GM12801 (cell line): ENCODE data around the gene SYMPK.

Experiments
- TF ChIP-seq, protein P1 (sequence below): IDR thresholded peaks from one replicate; pipeline ENCODE4 v1.5.1; 2011; ENCODE audit warnings: control low read depth; ENCODE audit not compliant: insufficient read length; ENCODE audit errors: extremely low read depth

Gene SYMPK

DNA sequence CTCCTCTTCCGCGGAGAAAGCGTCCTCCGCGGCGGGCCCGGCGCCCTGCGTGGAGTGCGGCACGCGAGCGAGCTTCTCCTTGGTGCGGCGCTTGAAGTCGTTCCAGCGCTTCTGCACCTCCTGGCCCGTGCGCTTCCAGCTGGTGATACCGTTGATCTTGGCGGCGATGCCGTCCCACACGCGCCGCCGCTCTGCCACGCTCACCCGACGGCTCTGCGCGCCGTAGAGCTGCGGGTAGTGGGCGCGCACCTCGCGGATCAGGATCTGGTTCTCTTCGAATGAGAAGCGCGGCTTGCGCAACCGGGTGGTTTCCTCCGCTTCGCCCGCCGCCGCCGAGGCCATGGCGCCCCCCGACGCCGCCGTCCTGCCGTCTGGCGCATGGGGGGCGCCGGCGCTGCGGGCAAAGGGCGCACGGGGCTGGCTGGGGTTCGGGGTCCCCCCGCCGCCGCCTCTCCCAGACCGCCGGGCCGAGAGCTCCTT is 38.5 kb upstream of the SYMPK start:
- TF ChIP-seq, protein P1, sequence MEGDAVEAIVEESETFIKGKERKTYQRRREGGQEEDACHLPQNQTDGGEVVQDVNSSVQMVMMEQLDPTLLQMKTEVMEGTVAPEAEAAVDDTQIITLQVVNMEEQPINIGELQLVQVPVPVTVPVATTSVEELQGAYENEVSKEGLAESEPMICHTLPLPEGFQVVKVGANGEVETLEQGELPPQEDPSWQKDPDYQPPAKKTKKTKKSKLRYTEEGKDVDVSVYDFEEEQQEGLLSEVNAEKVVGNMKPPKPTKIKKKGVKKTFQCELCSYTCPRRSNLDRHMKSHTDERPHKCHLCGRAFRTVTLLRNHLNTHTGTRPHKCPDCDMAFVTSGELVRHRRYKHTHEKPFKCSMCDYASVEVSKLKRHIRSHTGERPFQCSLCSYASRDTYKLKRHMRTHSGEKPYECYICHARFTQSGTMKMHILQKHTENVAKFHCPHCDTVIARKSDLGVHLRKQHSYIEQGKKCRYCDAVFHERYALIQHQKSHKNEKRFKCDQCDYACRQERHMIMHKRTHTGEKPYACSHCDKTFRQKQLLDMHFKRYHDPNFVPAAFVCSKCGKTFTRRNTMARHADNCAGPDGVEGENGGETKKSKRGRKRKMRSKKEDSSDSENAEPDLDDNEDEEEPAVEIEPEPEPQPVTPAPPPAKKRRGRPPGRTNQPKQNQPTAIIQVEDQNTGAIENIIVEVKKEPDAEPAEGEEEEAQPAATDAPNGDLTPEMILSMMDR, result no peak

DNA sequence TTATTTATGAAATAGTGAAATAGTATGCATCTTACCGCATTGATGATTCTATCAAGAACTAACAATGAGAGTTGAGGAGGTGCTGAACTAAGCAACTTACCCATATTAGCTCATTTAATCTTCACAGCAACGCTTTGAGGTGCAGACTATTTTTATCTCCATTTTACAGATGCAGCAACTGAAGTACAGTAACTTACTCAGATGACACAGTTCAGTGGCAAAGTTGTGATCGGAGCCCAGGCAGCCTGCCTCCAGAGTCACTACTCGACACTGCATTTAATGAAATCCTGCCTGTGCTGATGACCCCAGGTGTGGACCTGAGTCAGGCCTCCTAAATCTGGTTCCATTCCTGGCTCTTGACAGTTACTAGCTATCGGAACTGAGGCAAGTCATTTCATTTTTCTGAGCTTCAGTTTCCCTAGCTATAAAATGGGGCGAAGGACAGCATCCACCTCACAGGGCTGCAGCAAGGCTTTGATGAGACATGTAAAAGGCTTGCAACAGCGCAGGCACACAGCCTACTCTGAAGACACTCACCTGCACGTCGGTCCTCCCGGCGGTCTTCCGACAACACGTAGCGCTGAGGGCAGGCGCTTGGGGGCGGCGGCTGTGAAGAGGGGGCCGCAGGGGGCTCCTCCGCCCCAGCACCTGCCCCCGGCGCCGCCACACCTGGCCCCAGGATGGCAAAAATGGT is 37.9 kb upstream of the SYMPK start:
- TF ChIP-seq, protein P1, result no peak

DNA sequence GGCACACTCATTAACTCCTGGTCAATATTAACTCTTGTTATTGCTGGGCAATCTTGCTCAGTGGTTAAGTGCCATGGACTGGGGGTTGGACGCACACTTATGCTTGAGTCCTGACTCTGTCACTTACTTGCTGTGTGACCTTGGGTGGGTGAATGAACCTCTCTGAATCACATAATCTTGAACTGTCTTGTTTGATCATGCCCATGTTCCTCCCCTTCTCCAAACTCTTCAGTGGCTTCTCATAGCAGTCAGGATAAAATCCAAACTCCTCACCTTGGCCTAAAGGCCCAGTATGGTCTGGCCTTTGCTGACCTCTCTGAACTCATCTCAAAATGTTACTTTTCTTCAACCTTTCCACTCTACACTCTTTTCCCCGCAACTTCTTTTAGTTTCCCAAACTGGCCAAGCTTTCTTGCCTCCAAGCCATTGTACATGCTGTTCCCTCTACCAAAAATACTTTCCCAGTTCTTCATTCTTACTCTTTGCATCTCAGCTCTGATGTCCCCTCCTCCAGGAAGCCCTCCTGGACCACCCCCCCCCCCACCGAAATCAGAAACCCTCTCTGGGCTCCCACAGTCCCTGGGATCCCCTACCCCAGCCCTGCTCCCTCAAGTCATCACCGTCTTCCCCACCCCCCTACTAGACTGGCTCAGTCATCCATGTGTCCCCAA is 37.1 kb upstream of the SYMPK start:
- TF ChIP-seq, protein P1, result no peak

DNA sequence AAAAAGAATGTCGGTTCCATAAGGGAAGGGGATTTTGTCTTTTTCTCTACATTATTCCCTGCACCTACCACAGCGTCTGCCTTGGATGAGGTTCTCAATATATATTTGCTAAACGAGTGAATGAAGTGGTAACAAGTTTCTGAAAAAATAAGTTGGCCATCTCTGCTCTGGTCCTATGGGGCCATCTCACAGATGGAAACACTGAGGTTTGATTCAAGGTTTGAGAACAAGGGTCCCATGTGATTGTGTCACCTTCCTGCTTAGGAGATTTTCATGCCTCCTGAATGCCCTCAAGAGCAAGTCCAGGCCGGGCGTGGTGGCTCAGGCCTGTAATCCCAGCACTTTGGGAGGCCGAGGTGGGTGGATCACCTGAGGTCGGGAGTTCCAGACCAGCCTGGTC is 36.3 kb upstream of the SYMPK start:
- TF ChIP-seq, protein P1, result no peak

DNA sequence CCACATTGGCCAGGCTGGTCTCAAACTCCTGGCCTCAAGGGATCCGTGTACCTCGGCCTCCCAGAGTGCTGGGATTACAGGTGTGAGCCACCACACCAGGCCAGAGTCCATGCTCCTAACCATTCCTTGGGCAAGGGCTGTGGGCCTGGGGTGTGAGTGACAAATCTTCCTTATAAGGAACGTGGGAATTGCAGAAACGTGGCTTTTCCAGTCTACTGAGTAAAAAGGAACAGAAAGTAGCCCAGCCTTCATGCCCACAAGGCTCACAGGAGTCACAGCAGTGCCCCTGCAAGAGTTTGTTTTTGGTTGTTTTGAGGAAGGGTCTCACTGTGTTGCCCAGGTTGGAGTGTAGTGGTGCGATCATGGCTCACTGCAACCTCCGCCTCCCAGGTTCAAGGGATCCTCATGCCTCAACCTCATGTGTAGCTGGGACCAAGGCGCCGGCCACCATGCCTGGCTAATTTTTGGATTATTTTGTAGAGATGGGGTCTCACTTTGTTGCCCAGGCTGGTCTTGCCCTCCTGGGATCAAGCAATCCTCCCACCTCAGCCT is 34.4 kb upstream of the SYMPK start:
- TF ChIP-seq, protein P1, result no peak

DNA sequence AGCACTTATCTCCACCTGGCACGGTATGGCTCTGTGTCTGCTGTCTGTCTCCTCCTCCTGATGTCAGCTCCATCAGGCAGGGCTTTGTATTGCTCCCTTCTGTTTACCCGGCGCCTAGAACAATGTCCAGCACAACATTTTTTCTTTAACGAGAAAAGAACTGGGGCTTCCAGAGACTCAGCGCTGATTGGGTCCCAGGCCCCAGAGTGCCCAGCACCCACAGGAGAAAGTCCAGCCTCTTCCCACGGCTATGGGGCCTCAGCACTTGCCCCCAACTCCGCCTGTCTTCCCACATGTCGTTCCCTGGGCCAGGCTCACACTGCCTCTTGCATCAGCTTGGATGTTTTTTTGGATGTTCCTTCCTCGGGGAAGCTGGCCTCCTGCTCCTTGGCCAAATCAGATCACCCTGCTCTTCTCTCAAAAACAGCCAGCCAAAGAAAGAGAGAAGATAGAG is 32.6 kb upstream of the SYMPK start:
- TF ChIP-seq, protein P1, result no peak

DNA sequence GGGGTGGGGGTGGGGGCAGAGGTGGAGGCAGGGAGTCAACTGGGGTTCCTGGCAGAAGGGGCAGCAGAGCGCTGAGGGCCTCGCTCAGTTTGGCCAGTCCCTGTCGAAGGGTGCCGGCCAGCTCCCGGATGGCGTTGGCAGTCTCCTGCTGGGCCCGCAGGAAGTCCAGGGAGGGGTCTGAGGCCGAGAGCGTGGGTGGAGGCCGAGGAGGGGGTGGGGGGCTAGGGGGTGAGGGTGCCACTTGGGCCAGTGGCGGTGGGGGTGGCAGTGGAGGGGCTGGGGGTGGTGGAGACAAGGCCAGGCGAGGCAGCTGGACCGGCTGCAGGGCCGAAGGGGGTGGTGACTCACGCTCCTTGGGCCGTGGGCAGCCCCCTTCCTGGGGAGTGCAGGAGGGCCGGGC is 27.9 kb upstream of the SYMPK start:
- TF ChIP-seq, protein P1, result no peak
